ENCODE data around the gene SPATS2. TPM values are rescaled to one million over a fixed set of nuclear protein-coding genes. Genes with fewer than 3 reads are reported as not detected.

Gene SPATS2
- total RNA-seq, 1 donor from 2014 or later, result 13.8 TPM

- no peak overlapping the region for H3K4me3 ChIP-seq
- H3K4me1 ChIP-seq, result no peaks in the 10 kb centered on the region
- DNase-seq (ENCODE audit: low spot score in 2 of 2), result no peak
Measured at GRCh38 chr12:49388682-49389386, 21.6 kb downstream of the SPATS2 start.

DNA sequence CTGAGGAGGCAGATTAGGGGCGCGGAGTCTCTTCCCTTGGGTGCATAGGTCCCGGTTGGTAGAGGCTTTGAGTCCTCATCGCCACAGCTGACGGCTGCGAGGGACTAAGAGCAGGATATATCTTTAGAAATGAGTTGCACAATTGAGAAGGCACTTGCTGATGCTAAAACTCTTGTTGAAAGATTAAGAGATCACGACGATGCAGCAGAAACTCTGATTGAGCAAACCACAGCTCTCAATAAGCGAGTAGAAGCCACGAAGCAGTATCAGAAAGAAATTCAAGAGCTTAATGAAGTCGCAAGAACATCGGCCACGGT, 22.1 kb downstream of the SPATS2 start:
- Histone ChIP-seq H3K4me3 (no peak overlapping the region), H3K4me1 (no peaks in the 10 kb centered on the region), H3K27me3 (no peaks in the 10 kb centered on the region), H3K27ac (no peak overlapping the region), H3K9me3 (no peaks in the 10 kb centered on the region), H3K36me3 (no peaks in the 10 kb centered on the region)
- no peak for DNase-seq (ENCODE audit: low spot score in 2 of 2)
- intact Hi-C loops (cut with DNase I), result no loop called here
- TF ChIP-seq, protein P1, sequence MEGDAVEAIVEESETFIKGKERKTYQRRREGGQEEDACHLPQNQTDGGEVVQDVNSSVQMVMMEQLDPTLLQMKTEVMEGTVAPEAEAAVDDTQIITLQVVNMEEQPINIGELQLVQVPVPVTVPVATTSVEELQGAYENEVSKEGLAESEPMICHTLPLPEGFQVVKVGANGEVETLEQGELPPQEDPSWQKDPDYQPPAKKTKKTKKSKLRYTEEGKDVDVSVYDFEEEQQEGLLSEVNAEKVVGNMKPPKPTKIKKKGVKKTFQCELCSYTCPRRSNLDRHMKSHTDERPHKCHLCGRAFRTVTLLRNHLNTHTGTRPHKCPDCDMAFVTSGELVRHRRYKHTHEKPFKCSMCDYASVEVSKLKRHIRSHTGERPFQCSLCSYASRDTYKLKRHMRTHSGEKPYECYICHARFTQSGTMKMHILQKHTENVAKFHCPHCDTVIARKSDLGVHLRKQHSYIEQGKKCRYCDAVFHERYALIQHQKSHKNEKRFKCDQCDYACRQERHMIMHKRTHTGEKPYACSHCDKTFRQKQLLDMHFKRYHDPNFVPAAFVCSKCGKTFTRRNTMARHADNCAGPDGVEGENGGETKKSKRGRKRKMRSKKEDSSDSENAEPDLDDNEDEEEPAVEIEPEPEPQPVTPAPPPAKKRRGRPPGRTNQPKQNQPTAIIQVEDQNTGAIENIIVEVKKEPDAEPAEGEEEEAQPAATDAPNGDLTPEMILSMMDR (IDR thresholded peaks at IDR 0.05), result no peak

More at GRCh38 chr12:49388682-49389386, 21.6 kb downstream of the SPATS2 start:
- Histone ChIP-seq H3K9me3 (no peaks in the 10 kb centered on the region), H3K27ac (no peak overlapping the region), H3K27me3 (no peaks in the 10 kb centered on the region), H3K36me3 (no peaks in the 10 kb centered on the region)
- intact Hi-C loops (cut with DNase I), result no loop called here
- TF ChIP-seq, protein P1 (IDR thresholded peaks at IDR 0.05), result peak in 1 of 3 experiments; percentile 8

GRCh38 chr12:49397000-49397399, 29.7 kb downstream of the SPATS2 start:
- H3K4me3 ChIP-seq, result no peak overlapping the region
- no peaks in the 10 kb centered on the region for H3K27me3 ChIP-seq
- H3K9me3 ChIP-seq, result no peaks in the 10 kb centered on the region
- H3K36me3 ChIP-seq, result no peaks in the 10 kb centered on the region
- TF ChIP-seq, protein P1 (IDR thresholded peaks at IDR 0.05), result no peak
- no peaks in the 10 kb centered on the region for H3K4me1 ChIP-seq
- DNase-seq (ENCODE audit: low spot score in 2 of 2), result no peak
- no peak overlapping the region for H3K27ac ChIP-seq
- intact Hi-C loops (cut with DNase I), result no loop called here

DNA sequence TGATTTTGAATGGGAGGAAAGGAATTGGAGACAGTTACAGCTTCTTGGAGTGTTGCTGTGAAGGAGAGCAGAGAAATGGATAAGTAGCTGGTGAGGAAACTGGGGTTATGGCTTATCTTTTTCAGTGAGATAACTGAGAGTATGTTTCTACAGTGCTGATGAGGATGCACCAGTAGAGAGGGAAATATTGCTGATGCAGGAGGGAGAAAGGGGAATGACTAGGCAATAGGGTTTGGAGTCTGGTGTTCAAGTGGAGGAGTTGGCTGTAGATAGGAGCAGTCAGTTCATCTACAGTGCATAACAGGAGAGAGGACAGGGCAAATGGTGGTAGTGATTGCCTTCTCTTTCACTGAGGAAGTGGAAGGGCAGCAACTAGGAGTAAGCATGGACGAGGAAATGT, 33.0 kb downstream of the SPATS2 start:
- Histone ChIP-seq H3K4me3 (no peak overlapping the region), H3K27ac (no peak overlapping the region), H3K36me3 (no peaks in the 10 kb centered on the region), H3K27me3 (no peaks in the 10 kb centered on the region), H3K4me1 (no peaks in the 10 kb centered on the region), H3K9me3 (no peaks in the 10 kb centered on the region)
- intact Hi-C loops (cut with DNase I), result no loop called here
- TF ChIP-seq, protein P1 (IDR thresholded peaks at IDR 0.05), result no peak
- DNase-seq (ENCODE audit: low spot score in 2 of 2), result no peak

DNA sequence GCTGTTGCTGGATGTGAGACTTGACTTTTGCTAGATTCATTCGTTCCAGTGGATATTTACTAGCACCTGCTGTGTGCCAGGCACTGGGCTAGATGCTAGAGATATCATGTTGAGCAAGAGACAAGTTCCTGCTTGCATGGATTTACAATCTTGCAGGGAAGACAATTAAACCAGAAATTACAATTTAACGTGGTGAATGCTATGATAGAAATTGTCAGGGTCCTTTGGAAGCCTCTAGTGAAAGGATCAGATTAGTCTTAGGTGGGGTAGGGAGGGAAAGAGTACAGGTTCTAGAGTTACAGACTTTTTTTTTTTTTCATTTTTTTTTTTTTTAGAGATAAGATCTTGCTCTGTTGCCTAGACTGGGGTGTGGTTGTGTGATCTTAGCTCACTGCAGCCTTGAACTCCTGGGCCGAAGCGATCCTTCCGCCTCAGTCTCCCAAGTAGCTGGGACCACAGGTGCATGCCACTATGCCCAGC, 36.7 kb downstream of the SPATS2 start:
- intact Hi-C loops (cut with DNase I), result no loop called here
- TF ChIP-seq, protein P1 (IDR thresholded peaks at IDR 0.05), result no peak
- H3K4me3 ChIP-seq, result no peak overlapping the region

More for the DNA sequence above, 36.7 kb downstream of the SPATS2 start:
- Histone ChIP-seq H3K27me3 (no peaks in the 10 kb centered on the region), H3K27ac (no peak overlapping the region), H3K9me3 (no peaks in the 10 kb centered on the region), H3K4me1 (no peaks in the 10 kb centered on the region), H3K36me3 (no peaks in the 10 kb centered on the region)
- DNase-seq (ENCODE audit: low spot score in 2 of 2), result no peak
